SH-SY5Y (cell line): ENCODE measurements around the gene OSBPL8.

ENCODE experiments used
- GATA2 ChIP-seq: IDR thresholded peaks from 2 replicates; pipeline ENCODE4 v1.6.1; 2011; ENCODE audit warnings: mild to moderate bottlenecking, low read depth, low read length
- GATA3 ChIP-seq: IDR thresholded peaks from 2 replicates; pipeline ENCODE4 v1.6.1; 2011; ENCODE audit warnings: low read depth, mild to moderate bottlenecking, low read length, moderate library complexity

- TF ChIP-seq GATA2 (no peak), GATA3 (no peak)
Measured at GRCh38 chr12:76455582-76456345, 103.8 kb downstream of the OSBPL8 start.
